ENCODE data around the gene STK11.

DNA sequence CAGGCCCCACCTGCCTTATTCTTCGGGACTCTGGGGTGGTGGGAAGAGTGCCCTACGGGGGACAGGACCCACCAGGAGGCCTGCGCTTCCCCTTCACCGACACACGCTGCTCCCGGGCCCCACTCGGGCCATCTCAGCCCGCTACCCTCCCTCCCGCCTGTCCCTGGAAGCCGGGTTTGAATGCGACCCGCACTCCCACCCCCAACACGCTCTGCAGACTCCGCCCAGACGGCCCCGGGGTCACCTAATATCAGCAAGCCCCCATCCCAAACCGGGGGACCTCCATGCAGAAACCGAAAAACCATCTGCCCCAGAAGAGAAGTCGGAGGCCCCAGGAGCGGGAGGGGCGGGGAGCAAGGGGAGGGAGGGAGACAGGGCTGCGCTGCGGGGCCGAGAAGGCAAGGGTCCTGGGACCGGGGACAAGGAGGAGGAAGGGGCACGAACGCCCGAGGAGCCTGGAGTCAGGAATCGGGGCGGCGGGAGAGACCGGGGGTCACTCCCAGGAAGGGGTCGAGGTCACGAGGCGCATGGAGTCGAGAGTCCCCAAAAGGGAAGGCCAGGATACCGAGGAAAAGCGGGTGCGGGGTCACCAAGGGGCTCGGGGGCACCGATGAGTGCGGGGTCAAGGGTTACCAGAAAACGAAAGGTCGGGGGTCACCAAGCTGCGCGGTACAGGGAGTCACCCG lies 32.3 kb upstream of the STK11 start:
- no peak for TF ChIP-seq CTCF (IDR thresholded peaks at IDR 0.05)
- TF ChIP-seq POLR2A (IDR thresholded peaks at IDR 0.05): no peak

All from breast epithelium (tissue), 3 donors.